Activated T-helper 2 cell treated with anti-CD3 and anti-CD28 coated beads, Interferon-gamma antibody, Interleukin-2, Interleukin-4, amounts not matched to agents 10 μg/mL and 5 μg/mL and 100 μg/mL, durations not matched to agents 14 hours and 24 hours and 36 hours (primary cell): ENCODE results near the gene MSTN. TPM values are rescaled to one million over a fixed set of nuclear protein-coding genes. Genes with fewer than 3 reads are reported as not detected.

Experiments used
- DNase-seq: peaks from one replicate; pipeline ENCODE4 v3.0.0; 2021; ENCODE audit warnings: low spot score
- H3K27ac Mint-ChIP-seq: one replicate; pipeline ENCODE4 v1.8.0; 2021; ENCODE audit warnings: mixed read lengths
- H3K27me3 Mint-ChIP-seq: one replicate; pipeline ENCODE4 v1.8.0; 2021; ENCODE audit warnings: low read depth, mixed read lengths
- H3K36me3 Mint-ChIP-seq: one replicate; pipeline ENCODE4 v1.8.0; 2021; ENCODE audit warnings: low read depth, mixed read lengths
- H3K4me1 Mint-ChIP-seq: one replicate; pipeline ENCODE4 v1.8.0; 2021; ENCODE audit warnings: low read depth, mixed read lengths
- H3K4me3 Mint-ChIP-seq: one replicate; pipeline ENCODE4 v1.8.0; 2021; ENCODE audit warnings: low read depth, mild to moderate bottlenecking, moderate library complexity, mixed read lengths
- H3K9me3 Mint-ChIP-seq: one replicate; pipeline ENCODE4 v1.8.0; 2021; ENCODE audit warnings: mixed read lengths
- intact Hi-C: fragments of 100-400 bp; cut with micrococcal nuclease; formaldehyde crosslinking; loops from one replicate; pipeline ENCODE4 v1.15.1; 2023
- total RNA-seq: library from RNA; stranded (reverse); gene quantifications from 2 replicates; pipeline ENCODE4 v1.2.3, GENCODE V29; 2022

The MSTN gene
- total RNA-seq = not detected in 2 replicates

DNA sequence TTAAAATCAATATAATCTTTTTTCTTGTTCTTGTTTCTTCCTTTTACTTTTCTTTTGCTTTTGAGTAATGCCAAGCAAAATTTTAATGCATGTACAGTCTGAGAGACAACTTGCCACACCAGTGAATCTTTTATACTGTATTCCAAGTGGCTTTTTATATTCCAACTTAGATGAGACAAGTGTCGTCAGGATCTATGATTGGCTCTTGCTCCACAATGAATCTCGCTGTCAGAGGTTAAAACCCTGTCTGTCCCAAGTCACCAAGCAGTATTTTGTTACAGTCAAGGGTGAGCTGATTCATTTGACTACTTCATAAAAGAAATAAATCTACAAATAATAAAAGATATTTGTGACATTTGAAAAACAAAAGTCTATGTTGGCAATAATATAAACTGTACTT is at the start of gene MSTN:
MSTN (minus strand) TSS at position 129 of the 400 bp plus-strand sequence. CDS start 133 bp downstream, outside the sequence.
- H3K9me3 Mint-ChIP-seq = no peaks in the 10 kb centered on the region
- peaks cover 11% of the 10 kb centered on the region for H3K27me3 Mint-ChIP-seq
- no peak within 1 kb of the TSS for H3K27ac Mint-ChIP-seq
- intact Hi-C loops = no loop called here
- H3K36me3 Mint-ChIP-seq = no peaks in the 10 kb centered on the region
- H3K4me1 Mint-ChIP-seq = no peaks in the 10 kb centered on the region
- no peak for DNase-seq
- H3K4me3 Mint-ChIP-seq = no peak within 1 kb of the TSS

DNA sequence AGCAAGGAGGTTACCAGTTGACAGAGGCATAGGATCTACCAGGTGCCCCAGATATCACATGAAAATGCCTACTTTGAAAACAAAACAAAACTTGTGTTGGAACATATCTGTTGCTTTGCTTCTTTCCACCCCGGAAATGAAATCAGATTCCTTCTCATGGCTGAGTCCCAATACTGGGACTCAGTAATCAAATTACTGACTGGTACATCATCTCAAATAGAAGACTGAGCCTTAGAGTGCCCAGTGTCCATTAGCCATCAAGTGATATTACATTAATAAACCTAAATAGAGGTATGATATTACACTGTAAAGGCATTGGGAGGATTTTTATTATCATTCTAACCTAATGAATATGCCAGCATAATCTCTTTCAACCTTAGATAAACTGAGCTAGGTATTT is 48.6 kb upstream of the MSTN start:
- Mint-ChIP-seq H3K27me3 (peaks cover 9% of the 10 kb centered on the region), H3K27ac (no peak overlapping the region), H3K36me3 (no peaks in the 10 kb centered on the region), H3K4me3 (no peak overlapping the region), H3K4me1 (no peaks in the 10 kb centered on the region), H3K9me3 (no peaks in the 10 kb centered on the region)
- no peak for DNase-seq
- intact Hi-C loops = no loop called here

DNA sequence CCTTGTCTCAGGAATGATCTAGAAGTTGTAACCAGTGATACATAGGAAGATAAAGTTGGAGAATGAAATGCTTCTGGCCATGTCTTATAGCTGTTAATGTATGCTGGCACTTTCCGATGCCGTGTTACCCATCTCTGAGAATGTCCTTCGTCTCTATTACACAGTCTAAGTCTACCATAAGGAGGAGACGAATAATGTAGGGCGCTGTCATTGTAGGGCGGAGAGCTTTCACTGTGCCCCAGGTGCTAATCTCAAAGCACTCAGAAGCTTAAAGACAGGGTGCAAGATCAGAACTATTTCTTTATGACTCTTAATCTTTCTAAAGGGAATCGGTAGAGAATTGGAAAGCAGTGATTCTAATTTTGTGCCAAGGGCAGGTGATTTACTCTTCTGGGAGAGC is 48.2 kb upstream of the MSTN start:
- Mint-ChIP-seq H3K27ac (no peak overlapping the region), H3K27me3 (peaks cover 9% of the 10 kb centered on the region), H3K4me1 (no peaks in the 10 kb centered on the region), H3K36me3 (no peaks in the 10 kb centered on the region), H3K9me3 (no peaks in the 10 kb centered on the region), H3K4me3 (no peak overlapping the region)
- no peak for DNase-seq
- intact Hi-C loops = no loop called here

DNA sequence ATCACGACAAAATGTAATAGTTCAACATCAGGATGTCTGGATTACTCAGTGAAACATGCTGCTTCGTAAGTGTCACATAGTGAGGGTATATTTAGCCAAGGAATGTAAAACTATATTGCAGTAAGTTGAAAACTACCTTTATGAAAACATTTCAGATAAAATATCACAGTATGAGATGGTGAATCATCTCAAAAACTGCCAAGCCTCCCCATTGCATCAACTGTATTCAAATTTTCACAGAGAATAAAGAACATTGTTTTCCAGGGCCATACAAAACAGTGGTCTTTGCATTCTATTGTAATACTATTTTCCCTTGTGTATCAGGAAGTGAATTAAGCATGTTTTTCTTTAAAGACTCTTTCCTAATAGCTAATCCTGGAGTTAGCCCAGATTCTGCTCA is 47.6 kb upstream of the MSTN start:
- Mint-ChIP-seq H3K27ac (no peak overlapping the region), H3K36me3 (no peaks in the 10 kb centered on the region), H3K4me3 (no peak overlapping the region), H3K27me3 (peaks cover 9% of the 10 kb centered on the region), H3K4me1 (no peaks in the 10 kb centered on the region), H3K9me3 (no peaks in the 10 kb centered on the region)
- DNase-seq = no peak
- intact Hi-C loops = no loop called here

DNA sequence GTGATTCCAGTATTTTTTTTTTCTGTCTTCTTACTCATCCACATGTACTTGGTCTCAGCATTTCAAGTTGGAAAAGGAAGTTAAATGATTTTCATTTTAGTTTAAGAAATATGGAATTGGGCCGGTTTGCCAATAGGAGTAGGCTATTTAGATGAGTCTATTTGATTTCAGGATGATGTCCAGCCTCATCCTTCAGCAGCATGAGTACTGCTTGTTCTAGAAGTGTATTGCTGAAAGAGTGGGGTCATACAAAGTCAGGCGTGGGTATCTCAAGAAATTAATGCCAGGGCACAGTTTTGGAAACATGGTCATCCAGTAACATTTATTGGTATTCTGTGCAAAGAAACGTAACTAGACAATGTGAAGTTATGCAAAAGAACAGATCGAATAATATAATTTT is 44.9 kb upstream of the MSTN start:
- Mint-ChIP-seq H3K9me3 (peaks cover 3% of the 10 kb centered on the region), H3K4me3 (no peak overlapping the region), H3K4me1 (no peaks in the 10 kb centered on the region), H3K27ac (no peak overlapping the region), H3K36me3 (no peaks in the 10 kb centered on the region), H3K27me3 (peaks cover 15% of the 10 kb centered on the region)
- no peak for DNase-seq
- intact Hi-C loops = no loop called here

DNA sequence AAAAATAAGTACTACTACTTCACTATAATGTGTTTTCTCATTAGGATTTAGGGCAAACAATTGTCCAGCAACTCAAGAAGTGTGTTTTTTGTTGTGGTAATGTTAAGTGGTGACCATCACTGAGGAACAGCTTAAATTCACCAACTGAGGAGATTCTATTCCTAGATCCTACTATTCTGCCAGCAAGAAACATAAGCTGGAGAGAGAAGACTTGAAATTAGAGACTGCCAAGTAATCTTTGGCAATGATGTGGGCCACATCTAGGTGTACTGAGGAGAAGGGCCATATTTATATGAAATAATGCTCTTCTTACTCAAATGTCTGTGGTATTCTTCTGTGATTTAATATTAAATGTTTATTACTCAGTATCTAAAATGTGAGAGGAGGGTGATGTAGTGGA is 44.3 kb upstream of the MSTN start:
- intact Hi-C loops = no loop called here
- Mint-ChIP-seq H3K36me3 (no peaks in the 10 kb centered on the region), H3K27me3 (peaks cover 17% of the 10 kb centered on the region), H3K4me1 (no peaks in the 10 kb centered on the region), H3K27ac (no peak overlapping the region), H3K4me3 (no peak overlapping the region), H3K9me3 (peaks cover 10% of the 10 kb centered on the region)
- DNase-seq = no peak

DNA sequence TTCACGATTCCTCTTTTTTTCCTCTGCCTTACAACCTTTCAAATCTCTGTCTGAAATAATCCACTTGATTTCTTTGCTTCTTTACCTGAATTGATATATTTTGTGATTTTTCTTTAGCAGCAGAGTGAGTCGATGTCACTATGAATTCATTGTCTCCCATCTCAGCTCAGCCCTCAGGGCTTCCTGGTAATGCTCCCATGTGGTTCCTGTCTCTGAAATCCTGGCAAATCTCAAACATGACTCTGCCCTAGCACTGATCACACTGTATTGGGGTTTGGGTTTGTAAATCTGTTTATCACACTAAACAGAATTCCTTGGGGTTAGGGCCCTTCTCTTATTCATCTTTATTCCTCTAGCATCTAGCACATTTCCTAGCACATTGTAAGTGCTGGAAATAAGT is 43.0 kb upstream of the MSTN start:
- H3K4me1 Mint-ChIP-seq = no peaks in the 10 kb centered on the region
- no peak overlapping the region for H3K4me3 Mint-ChIP-seq
- H3K27ac Mint-ChIP-seq = no peak overlapping the region
- H3K27me3 Mint-ChIP-seq = peaks cover 14% of the 10 kb centered on the region
- H3K36me3 Mint-ChIP-seq = no peaks in the 10 kb centered on the region
- peaks cover 12% of the 10 kb centered on the region for H3K9me3 Mint-ChIP-seq
- intact Hi-C loops = no loop called here
- no peak for DNase-seq

DNA sequence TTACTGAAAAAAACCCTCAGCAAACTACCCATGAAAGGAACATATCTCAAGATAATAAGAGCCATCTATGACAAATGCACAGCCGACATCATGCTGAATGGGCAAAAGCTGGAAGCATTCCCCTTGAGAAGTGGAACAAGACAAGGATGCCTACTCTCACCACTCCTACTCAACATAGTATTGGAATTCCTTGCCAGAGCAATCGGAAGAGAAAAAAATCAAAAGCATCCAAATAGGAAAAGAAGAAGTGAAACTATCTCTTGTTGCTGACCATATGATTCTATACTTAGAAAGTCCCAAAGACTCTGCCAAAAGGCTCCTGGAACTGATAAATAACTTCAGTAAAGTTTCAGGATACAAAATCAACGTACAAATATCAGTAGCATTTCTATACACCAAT is 40.6 kb upstream of the MSTN start:
- Mint-ChIP-seq H3K9me3 (peaks cover 12% of the 10 kb centered on the region), H3K27me3 (peaks cover 11% of the 10 kb centered on the region), H3K36me3 (no peaks in the 10 kb centered on the region), H3K4me3 (no peak overlapping the region), H3K4me1 (no peaks in the 10 kb centered on the region), H3K27ac (no peak overlapping the region)
- DNase-seq = no peak
- intact Hi-C loops = no loop called here

DNA sequence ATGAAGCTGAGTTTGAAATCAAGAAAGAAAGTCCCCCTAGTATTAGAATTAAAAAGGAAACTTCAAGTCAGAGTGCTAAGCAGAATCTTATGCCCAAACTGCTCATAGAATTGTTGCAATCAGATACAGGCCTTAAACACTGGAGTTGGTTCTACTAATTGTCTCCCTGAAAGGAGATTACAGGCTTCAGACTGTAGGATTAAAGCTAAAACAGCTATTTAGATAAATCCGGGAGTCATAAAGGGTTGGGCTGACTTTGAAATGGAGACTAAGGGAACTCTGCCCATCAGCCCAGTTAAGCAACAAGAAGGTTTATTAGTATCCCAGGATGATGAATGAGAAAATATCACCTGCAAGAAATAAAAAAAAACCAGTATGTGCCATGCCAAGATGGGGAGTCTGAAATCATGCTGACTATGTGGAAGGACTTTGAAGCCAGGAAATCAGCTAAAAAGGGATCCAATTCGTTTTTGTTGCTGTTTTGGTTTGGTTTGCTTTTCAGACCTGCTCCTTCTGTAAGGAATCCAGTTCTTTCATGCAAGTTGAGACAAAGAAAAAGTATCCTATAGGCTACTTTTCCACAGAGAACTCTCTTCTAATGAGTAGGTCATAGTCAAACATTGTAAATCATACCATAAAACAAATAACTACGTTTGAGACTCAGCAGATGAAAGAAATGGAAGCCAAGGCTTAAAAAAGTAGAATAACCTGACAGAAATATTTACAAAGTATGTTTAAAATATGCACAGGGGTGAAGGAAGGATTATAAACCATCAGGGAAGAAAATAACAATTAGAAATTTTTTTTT is 37.6 kb upstream of the MSTN start:
- H3K27me3 Mint-ChIP-seq = peaks cover 8% of the 10 kb centered on the region

DNA sequence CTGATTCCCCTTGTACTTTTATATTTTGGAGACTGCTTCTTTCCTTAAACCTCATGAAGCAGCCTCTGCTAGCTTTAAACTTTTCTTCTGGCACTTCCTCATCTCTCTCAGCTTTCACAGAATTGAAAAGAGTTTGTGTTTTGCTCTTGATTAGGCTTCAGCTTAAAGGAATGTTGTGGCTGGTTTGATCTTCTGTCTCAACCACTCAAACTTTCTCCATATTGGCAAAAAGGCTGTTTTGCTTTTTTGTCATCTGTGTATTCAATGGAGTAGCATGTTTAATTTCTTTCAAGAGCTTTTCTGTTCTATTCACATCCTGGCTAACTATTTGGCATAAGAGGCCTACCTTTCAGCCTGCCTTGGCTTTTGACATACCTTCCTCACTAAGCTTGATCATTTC is 36.3 kb upstream of the MSTN start:
- H3K9me3 Mint-ChIP-seq = peaks cover 12% of the 10 kb centered on the region
- intact Hi-C loops = no loop called here
- no peak for DNase-seq
- H3K27ac Mint-ChIP-seq = no peak overlapping the region
- H3K4me3 Mint-ChIP-seq = no peak overlapping the region
- H3K36me3 Mint-ChIP-seq = no peaks in the 10 kb centered on the region
- H3K4me1 Mint-ChIP-seq = no peaks in the 10 kb centered on the region
- H3K27me3 Mint-ChIP-seq = peaks cover 4% of the 10 kb centered on the region

More for the DNA sequence above, 37.6 kb upstream of the MSTN start:
- Mint-ChIP-seq H3K4me1 (no peaks in the 10 kb centered on the region), H3K36me3 (no peaks in the 10 kb centered on the region), H3K27ac (no peak overlapping the region), H3K9me3 (peaks cover 12% of the 10 kb centered on the region), H3K4me3 (no peak overlapping the region)
- intact Hi-C loops = no loop called here
- DNase-seq = no peak

DNA sequence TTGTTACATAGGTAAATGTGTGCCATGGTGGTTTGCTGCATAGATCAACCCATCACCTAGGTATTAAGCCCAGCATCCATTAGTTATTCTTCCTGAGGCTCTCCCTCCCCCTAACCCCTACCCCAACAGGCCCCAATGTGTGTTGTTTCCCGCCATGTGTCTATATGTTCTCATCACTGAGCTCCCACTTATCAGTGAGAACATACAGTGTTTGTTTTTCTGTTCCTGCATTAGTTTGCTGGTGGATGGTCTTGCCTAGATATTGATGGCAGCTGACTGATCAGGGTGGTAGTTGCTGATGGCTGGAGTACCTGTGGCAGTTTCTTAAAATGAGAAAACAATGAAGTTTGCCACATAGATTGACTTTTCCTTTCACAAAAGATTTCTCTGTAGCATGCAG is 34.6 kb upstream of the MSTN start:
- intact Hi-C loops = no loop called here
- no peak for DNase-seq
- Mint-ChIP-seq H3K36me3 (no peaks in the 10 kb centered on the region), H3K27ac (no peak overlapping the region), H3K4me1 (no peaks in the 10 kb centered on the region), H3K9me3 (peaks cover 5% of the 10 kb centered on the region), H3K4me3 (no peak overlapping the region), H3K27me3 (no peaks in the 10 kb centered on the region)

DNA sequence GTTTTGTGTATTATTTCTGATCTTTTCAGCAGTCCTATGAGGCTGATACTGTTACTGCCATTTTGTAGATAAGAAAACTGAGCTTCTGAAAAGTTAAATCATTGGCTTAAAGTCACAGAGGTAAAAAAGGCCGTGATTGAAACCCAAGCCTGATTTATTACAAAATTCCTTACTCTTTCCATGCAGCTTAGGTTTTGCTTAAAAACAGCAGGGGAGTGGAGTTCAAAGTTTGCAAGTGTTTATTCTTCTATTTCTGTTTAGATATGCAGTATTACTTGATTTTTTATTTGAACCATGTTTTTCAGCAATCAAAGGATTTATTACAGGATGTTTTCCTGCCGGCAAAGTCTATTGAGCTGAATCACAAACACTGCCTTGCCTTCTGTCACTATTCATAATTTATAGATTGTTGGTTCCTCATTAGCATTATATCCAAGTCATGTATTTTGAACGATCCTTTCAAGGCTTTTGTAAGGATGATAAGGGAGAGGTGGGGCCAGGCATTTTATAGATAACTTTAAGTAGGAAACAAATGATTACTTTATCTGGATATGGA is 31.9 kb upstream of the MSTN start:
- H3K27ac Mint-ChIP-seq = no peak overlapping the region
- no peaks in the 10 kb centered on the region for H3K4me1 Mint-ChIP-seq
- H3K4me3 Mint-ChIP-seq = no peak overlapping the region
- intact Hi-C loops = no loop called here
- H3K27me3 Mint-ChIP-seq = no peaks in the 10 kb centered on the region
- no peaks in the 10 kb centered on the region for H3K36me3 Mint-ChIP-seq
- no peaks in the 10 kb centered on the region for H3K9me3 Mint-ChIP-seq
- no peak for DNase-seq

DNA sequence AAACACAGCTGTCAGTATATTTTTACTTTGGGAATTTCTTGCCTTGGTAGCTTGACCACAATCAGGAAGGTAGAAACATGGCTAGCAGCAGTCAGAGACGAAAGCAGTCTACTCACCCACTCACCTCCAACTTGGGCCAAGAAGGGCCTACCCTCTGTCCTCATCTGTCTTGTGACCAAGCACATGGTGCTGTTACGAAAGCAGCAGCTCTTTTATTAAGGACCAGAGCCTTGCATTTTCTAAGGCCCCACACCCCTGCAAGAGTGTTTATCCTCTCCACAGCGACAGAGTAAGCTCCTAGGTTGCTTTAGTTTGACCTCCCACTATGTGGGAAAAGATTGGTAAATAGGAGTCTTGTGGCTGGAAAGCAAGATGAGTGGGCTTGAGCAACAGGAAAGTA is 31.3 kb upstream of the MSTN start:
- no peak overlapping the region for H3K4me3 Mint-ChIP-seq
- no peaks in the 10 kb centered on the region for H3K36me3 Mint-ChIP-seq
- intact Hi-C loops = no loop called here

More for the DNA sequence above, 31.3 kb upstream of the MSTN start:
- DNase-seq = no peak
- H3K9me3 Mint-ChIP-seq = no peaks in the 10 kb centered on the region
- H3K4me1 Mint-ChIP-seq = no peaks in the 10 kb centered on the region
- no peaks in the 10 kb centered on the region for H3K27me3 Mint-ChIP-seq
- H3K27ac Mint-ChIP-seq = no peak overlapping the region
